HepG2 (cell line): ENCODE measurements around the gene RBX1. TPM values are rescaled to one million over a fixed set of nuclear protein-coding genes. Genes with fewer than 3 reads are reported as not detected.

Experiments used
- ATAC-seq: fragments of 200-7000 bp; cut with Tn5 transposase; 3 replicates; pipeline ENCODE4 v1.9.1; 2020; ENCODE audit warnings: mild to moderate bottlenecking, moderate library complexity
- BruUV-seq: library from RNA; stranded (reverse); fragments of 400-500 nt; replicated peaks from 2 replicates; lab custom pipeline; 2021; lab: Mats Ljungman, UMichigan
- CTCF ChIA-PET: fragments of 300-600 bp; formaldehyde crosslinking; extraction: SDS; loops from one replicate; lab custom pipeline; 2021; ENCODE audit warnings: low total read pairs, inconsistent platforms, low intra/inter-chr PET ratio; lab: Yijun Ruan, JAX
- POLR2A ChIA-PET: fragments of 350-600 bp; sonication (Branson Sonifier 250); formaldehyde crosslinking; loops from one replicate; lab custom pipeline; 2020; ENCODE audit warnings: antibody characterized with exemption, inconsistent platforms; lab: Yijun Ruan, JAX
- DNase-seq: peaks from one replicate; pipeline ENCODE4 v3.0.0-alpha.2; 2015; ENCODE audit warnings: low spot score
- FAIRE-seq: peaks from 3 replicates; lab custom pipeline; 2011; peaks lifted over from hg19 to GRCh38; lab: Jason Lieb, UNC
- H2AFZ ChIP-seq: one replicate; pipeline ENCODE4 v1.6.1; 2011; ENCODE audit warnings: low read length, inconsistent platforms
- H3K27ac ChIP-seq: fragments of 300-600 bp; 3 replicates; pipeline ENCODE4 v1.8.0; 2011; ENCODE audit warnings: mixed run types, mild to moderate bottlenecking, mixed read lengths, low read length, inconsistent platforms; ENCODE audit not compliant: insufficient read depth; ENCODE audit errors: extremely low read length
- H3K27me3 ChIP-seq, 2 experiments: fragments of 200-600 bp in 1 of 2; 2 replicates in 1 of 2; 3 replicates in 1 of 2; pipeline versions ENCODE4 v1.6.0 to v1.8.0; 2011; ENCODE audit warnings: low read length in 2 of 2, mild to moderate bottlenecking in 2 of 2, moderate library complexity in 2 of 2, inconsistent platforms in 1 of 2; ENCODE audit not compliant: insufficient read depth in 2 of 2, control insufficient read depth in 1 of 2
- H3K36me3 ChIP-seq, 2 experiments: fragments of 200-600 bp in 1 of 2; replicated peaks in 1 of 2; 2 replicates in 1 of 2; 3 replicates in 1 of 2; pipeline versions ENCODE4 v1.5.1 to v1.8.0; 2011; ENCODE audit warnings: low read length in 2 of 2, inconsistent platforms in 1 of 2; ENCODE audit not compliant: insufficient read depth in 2 of 2, control insufficient read depth in 1 of 2
- H3K4me1 ChIP-seq: 2 replicates; pipeline ENCODE4 v1.5.1; 2012; ENCODE audit warnings: low read length, inconsistent platforms; ENCODE audit not compliant: insufficient read depth
- H3K4me2 ChIP-seq: 2 replicates; pipeline ENCODE4 v1.6.0; 2011; ENCODE audit warnings: low read depth, low read length, inconsistent platforms
- H3K4me3 ChIP-seq, 3 experiments: fragments of 200-600 bp in 1 of 3; sonication (generic), shearing (Covaris generic) in 1 of 3; replicated peaks in 1 of 3; 2 replicates each; pipeline ENCODE4 v1.5.1; 2011 to 2016; ENCODE audit warnings: low read length in 3 of 3, inconsistent platforms in 2 of 3, low read depth in 2 of 3, mild to moderate bottlenecking in 2 of 3, control low read depth in 1 of 3, mixed read lengths in 1 of 3; ENCODE audit not compliant: insufficient read depth in 1 of 3
- H3K79me2 ChIP-seq: one replicate; pipeline ENCODE4 v1.6.1; 2011; ENCODE audit warnings: low read length, inconsistent platforms; ENCODE audit not compliant: insufficient read depth
- H3K9ac ChIP-seq: 2 replicates; pipeline ENCODE4 v1.6.0; 2011; ENCODE audit warnings: mild to moderate bottlenecking, low read depth, low read length, inconsistent platforms; ENCODE audit not compliant: insufficient read depth
- H3K9me3 ChIP-seq: 2 replicates; pipeline ENCODE4 v1.5.1; 2012; ENCODE audit warnings: mild to moderate bottlenecking, low read length
- H4K20me1 ChIP-seq: 2 replicates; pipeline ENCODE4 v1.6.0; 2011; ENCODE audit warnings: inconsistent platforms, mild to moderate bottlenecking, low read length, moderate library complexity; ENCODE audit not compliant: insufficient read depth
- ATF2 ChIP-seq: sonication (generic); formaldehyde crosslinking; IDR thresholded peaks from 2 replicates; pipeline ENCODE4 v1.4.0; 2020; ENCODE audit warnings: missing genetic modification reagents
- FIP1L1 ChIP-seq: fragments of 200-400 bp; formaldehyde crosslinking; IDR thresholded peaks from 2 replicates; pipeline ENCODE4 v1.6.1; 2018; ENCODE audit warnings: low read depth, mild to moderate bottlenecking, low read length, moderate library complexity, borderline replicate concordance; ENCODE audit not compliant: insufficient read depth
- HOXA5 ChIP-seq: sonication (generic); formaldehyde crosslinking; IDR thresholded peaks from 2 replicates; pipeline ENCODE4 v1.4.0; 2020; ENCODE audit warnings: missing genetic modification reagents
- KDM1A ChIP-seq: IDR thresholded peaks from 2 replicates; pipeline ENCODE4 v1.6.1; 2016; ENCODE audit warnings: missing compliant biosample characterization
- POGZ ChIP-seq: sonication (generic); formaldehyde crosslinking; IDR thresholded peaks from 2 replicates; pipeline ENCODE4 v1.4.0; 2020; ENCODE audit warnings: mild to moderate bottlenecking, missing genetic modification reagents
- TMF1 ChIP-seq: sonication (generic); formaldehyde crosslinking; IDR thresholded peaks from 2 replicates; pipeline ENCODE4 v1.8.1; 2022; ENCODE audit warnings: low read depth, missing genetic modification reagents
- ZIK1 ChIP-seq: sonication (generic); formaldehyde crosslinking; IDR thresholded peaks from 2 replicates; pipeline ENCODE4 v1.5.0; 2020; ENCODE audit warnings: mild to moderate bottlenecking, low read depth, missing genetic modification reagents, borderline replicate concordance
- ZNF564 ChIP-seq: sonication (generic); formaldehyde crosslinking; IDR thresholded peaks from 2 replicates; pipeline ENCODE4 v1.8.1; 2023; ENCODE audit warnings: mild to moderate bottlenecking, missing genetic modification reagents
- ZNF569 ChIP-seq: sonication (generic); formaldehyde crosslinking; IDR thresholded peaks from 2 replicates; pipeline ENCODE4 v1.5.0; 2020; ENCODE audit warnings: mild to moderate bottlenecking, missing genetic modification reagents, moderate library complexity, borderline replicate concordance
- WGBS: methylation state at CpG from one replicate; pipeline ENCODE4 v1.1.6; 2017; ENCODE audit warnings: low lambda C conversion rate; 5-methylcytosine and 5-hydroxymethylcytosine counted together
- in situ Hi-C: cut with HindIII; loops from 2 replicates; pipeline ENCODE4 v1.10.0; 2017; ENCODE audit warnings: low pct_unique_long_range_greater_than_20kb; ENCODE audit not compliant: extremely low pct_ligation_motif_present
- intact Hi-C: fragments of 100-400 bp; cut with micrococcal nuclease; formaldehyde crosslinking; loops from one replicate; pipeline ENCODE4 v1.10.0; 2022; ENCODE audit not compliant: unreplicated experiment
- polyA plus RNA-seq, 8 experiments: library from polyadenylated mRNA; depleted of rRNA in 3 of 8; stranded (reverse) in 7 of 8; unstranded in 1 of 8; fragments of >200 nt; fragmentation: Illumina TruSeq in 4 of 8; extraction: Trizol in 4 of 8; gene quantifications; 2 replicates each; pipeline versions ENCODE4 v1.2.1 to v1.2.3, GENCODE V29; 2011 to 2016; ENCODE audit warnings: low read depth in 4 of 8, missing spikeins in 1 of 8, mixed read lengths in 1 of 8; ENCODE audit not compliant: insufficient read depth in 1 of 8
- total RNA-seq, 5 experiments: library from RNA; depleted of rRNA; stranded (reverse); fragments of >200 nt; fragmentation: Illumina TruSeq; extraction: Trizol; gene quantifications; 2 replicates each; pipeline ENCODE4 v1.2.3, GENCODE V29; 2016; ENCODE audit warnings: low read depth in 1 of 5
- TF ChIP-seq, protein P1 (sequence below): sonication (generic); formaldehyde crosslinking; IDR thresholded peaks from 2 replicates; pipeline ENCODE4 v1.4.0; 2020; ENCODE audit warnings: missing genetic modification reagents
- TF ChIP-seq, protein P2 (sequence below): sonication (generic); formaldehyde crosslinking; IDR thresholded peaks from 2 replicates; pipeline ENCODE4 v1.4.0; 2020; ENCODE audit warnings: mild to moderate bottlenecking, missing genetic modification reagents

The RBX1 gene
- total and polyA plus RNA-seq, 2 of the 13 experiments (the other 11 are each of a cell fraction or from before 2014, with no cell fraction given), result 84.9 to 90.2 TPM

- Histone ChIP-seq H3K36me3 (no peaks in the 10 kb centered on the region), H3K27ac (no peak overlapping the region), H3K79me2 (no peaks in the 10 kb centered on the region), H3K4me1 (peaks cover 34% of the 10 kb centered on the region), H3K4me2 (no peak overlapping the region), H3K9ac (no peak overlapping the region), H3K9me3 (no peaks in the 10 kb centered on the region), H3K27me3 (no peaks in the 10 kb centered on the region), H3K4me3 (no peak overlapping the region), H4K20me1 (no peaks in the 10 kb centered on the region), H2AFZ (no peak overlapping the region)
- in situ Hi-C loops, result no loop called here
- no peak for DNase-seq
- intact Hi-C loops, result no loop called here
- ChIA-PET POLR2A (interaction anchor here (0.8 to 3.4 kb wide), 4 partner anchors 18 to 445 kb away, joined by 3 to 50 read pairs (median 10); partner anchors contain the start of gene RBX1), CTCF (no interaction called here)
- FAIRE-seq, result no peak
- WGBS, result 87% methylated on average over 5 of the region's 5 CpGs
- BruUV-seq, result no TSS peak
- TF ChIP-seq, protein P1, sequence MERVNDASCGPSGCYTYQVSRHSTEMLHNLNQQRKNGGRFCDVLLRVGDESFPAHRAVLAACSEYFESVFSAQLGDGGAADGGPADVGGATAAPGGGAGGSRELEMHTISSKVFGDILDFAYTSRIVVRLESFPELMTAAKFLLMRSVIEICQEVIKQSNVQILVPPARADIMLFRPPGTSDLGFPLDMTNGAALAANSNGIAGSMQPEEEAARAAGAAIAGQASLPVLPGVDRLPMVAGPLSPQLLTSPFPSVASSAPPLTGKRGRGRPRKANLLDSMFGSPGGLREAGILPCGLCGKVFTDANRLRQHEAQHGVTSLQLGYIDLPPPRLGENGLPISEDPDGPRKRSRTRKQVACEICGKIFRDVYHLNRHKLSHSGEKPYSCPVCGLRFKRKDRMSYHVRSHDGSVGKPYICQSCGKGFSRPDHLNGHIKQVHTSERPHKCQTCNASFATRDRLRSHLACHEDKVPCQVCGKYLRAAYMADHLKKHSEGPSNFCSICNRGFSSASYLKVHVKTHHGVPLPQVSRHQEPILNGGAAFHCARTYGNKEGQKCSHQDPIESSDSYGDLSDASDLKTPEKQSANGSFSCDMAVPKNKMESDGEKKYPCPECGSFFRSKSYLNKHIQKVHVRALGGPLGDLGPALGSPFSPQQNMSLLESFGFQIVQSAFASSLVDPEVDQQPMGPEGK, result no peak
- TF ChIP-seq ATF2 (no peak), ZNF564 (CRISPR knock-in tag) (no peak), POGZ (CRISPR knock-in tag) (no peak), KDM1A (CRISPR knock-in tag) (no peak), TMF1 (CRISPR knock-in tag) (no peak), HOXA5 (CRISPR knock-in tag) (no peak), ZNF569 (CRISPR knock-in tag) (no peak), ZIK1 (CRISPR knock-in tag) (no peak), FIP1L1 (no peak)
- TF ChIP-seq, protein P2, sequence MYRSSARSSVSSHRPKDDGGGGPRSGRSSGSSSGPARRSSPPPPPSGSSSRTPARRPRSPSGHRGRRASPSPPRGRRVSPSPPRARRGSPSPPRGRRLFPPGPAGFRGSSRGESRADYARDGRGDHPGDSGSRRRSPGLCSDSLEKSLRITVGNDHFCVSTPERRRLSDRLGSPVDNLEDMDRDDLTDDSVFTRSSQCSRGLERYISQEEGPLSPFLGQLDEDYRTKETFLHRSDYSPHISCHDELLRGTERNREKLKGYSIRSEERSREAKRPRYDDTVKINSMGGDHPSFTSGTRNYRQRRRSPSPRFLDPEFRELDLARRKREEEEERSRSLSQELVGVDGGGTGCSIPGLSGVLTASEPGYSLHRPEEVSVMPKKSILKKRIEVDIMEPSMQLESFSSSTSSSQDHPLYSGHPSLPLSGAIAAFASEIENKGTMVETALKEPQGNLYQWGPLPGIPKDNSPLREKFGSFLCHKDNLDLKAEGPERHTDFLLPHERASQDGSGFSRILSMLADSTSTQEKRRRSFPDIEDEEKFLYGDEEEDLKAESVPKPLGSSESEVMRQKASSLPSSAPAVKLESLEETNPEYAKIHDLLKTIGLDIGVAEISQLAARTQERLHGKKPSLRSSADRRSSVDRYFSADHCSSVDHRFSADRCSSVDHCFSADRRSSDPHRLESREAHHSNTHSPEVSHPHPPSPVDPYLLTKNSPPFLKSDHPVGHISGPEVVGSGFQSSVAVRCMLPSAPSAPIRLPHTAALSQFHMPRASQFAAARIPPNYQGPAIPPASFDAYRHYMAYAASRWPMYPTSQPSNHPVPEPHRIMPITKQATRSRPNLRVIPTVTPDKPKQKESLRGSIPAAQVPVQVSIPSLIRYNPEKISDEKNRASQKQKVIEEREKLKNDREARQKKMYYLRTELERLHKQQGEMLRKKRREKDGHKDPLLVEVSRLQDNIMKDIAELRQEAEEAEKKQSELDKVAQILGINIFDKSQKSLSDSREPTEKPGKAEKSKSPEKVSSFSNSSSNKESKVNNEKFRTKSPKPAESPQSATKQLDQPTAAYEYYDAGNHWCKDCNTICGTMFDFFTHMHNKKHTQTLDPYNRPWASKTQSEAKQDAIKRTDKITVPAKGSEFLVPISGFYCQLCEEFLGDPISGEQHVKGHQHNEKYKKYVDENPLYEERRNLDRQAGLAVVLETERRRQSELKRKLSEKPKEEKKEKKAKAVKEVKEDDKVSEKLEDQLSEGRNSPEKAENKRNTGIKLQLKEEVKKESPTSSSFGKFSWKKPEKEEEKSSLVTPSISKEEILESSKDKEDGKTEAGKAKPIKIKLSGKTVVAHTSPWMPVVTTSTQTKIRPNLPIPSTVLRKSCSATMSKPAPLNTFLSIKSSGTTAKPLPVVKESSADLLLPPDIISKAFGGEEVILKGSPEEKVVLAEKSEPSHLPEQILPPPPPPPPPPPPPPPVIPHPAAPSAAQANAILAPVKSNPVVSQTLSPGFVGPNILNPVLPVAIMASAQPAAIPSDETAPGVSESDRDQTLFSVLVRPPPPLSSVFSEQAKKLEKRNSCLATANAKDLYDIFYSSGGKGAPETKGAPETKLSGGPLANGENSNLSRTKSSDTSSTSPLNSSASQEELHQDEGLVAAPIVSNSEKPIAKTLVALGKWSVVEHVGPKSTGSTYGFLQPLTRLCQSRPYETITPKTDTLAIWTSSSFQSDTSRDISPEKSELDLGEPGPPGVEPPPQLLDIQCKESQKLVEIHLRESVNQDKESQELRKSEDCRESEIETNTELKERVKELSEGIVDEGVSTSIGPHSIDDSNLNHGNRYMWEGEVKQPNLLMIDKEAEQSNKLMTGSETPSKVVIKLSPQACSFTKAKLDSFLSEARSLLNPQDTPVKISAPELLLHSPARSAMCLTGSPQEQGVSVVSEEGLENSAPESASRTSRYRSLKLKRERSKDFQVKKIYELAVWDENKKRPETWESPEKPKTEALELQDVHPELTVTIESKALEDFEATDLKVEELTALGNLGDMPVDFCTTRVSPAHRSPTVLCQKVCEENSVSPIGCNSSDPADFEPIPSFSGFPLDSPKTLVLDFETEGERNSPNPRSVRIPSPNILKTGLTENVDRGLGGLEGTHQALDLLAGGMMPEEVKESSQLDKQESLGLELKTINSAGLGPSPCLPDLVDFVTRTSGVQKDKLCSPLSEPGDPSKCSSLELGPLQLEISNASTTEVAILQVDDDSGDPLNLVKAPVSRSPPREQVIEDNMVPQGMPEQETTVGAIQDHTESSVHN, result no peak
- no peak for ATAC-seq
These were observed 52.8 kb downstream of the RBX1 start for GRCh38 chr22:41003976-41004375.
